Neuron (in vitro differentiated cells): ENCODE results near the gene STK32C.
"Not testable (repeated sequence)": the region's sequence is repeated elsewhere in the genome, so short reads cannot be mapped to it uniquely, and the experiment has no call there.

Experiments
- H2AFZ ChIP-seq: one replicate; pipeline ENCODE4 v1.6.1; 2013; ENCODE audit warnings: low read depth, mild to moderate bottlenecking, inconsistent platforms, low read length, moderate library complexity
- H3K27me3 ChIP-seq: one replicate; pipeline ENCODE4 v1.6.1; 2013; ENCODE audit warnings: low read length; ENCODE audit not compliant: insufficient read depth
- H3K36me3 ChIP-seq: one replicate; pipeline ENCODE4 v1.6.1; 2013; ENCODE audit warnings: low read length; ENCODE audit not compliant: insufficient read depth
- H3K4me1 ChIP-seq: one replicate; pipeline ENCODE4 v1.6.1; 2013; ENCODE audit warnings: low read length; ENCODE audit not compliant: insufficient read depth
- H3K4me3 ChIP-seq: 2 replicates; pipeline ENCODE4 v1.5.1; 2013; ENCODE audit warnings: mild to moderate bottlenecking, low read length, moderate library complexity
- H3K9me3 ChIP-seq: one replicate; pipeline ENCODE4 v1.6.1; 2013; ENCODE audit warnings: low read length

STK32C gene

GRCh38 chr10:132307823-132308586 is at the start of gene STK32C:
TSS of gene STK32C (minus strand) at chr10:132307950. CDS start at chr10:132307833, 117 bp downstream.
- H3K27me3 ChIP-seq = no peaks in the 10 kb centered on the region
- peak within 1 kb of the TSS; percentile 68 for H2AFZ ChIP-seq
- no peaks in the 10 kb centered on the region for H3K36me3 ChIP-seq
- H3K4me1 ChIP-seq = peaks cover 17% of the 10 kb centered on the region
- peaks cover 3% of the 10 kb centered on the region for H3K9me3 ChIP-seq
- H3K4me3 ChIP-seq = peak within 1 kb of the TSS; percentile 79

GRCh38 chr10:132356621-132357195 is 49.0 kb upstream of the STK32C start:
- no peak overlapping the region for H2AFZ ChIP-seq
- no peaks in the 10 kb centered on the region for H3K4me1 ChIP-seq
- H3K4me3 ChIP-seq = no peak overlapping the region
- peaks cover 2% of the 10 kb centered on the region for H3K36me3 ChIP-seq
- H3K9me3 ChIP-seq = no peaks in the 10 kb centered on the region
- no peaks in the 10 kb centered on the region for H3K27me3 ChIP-seq

- Histone ChIP-seq H3K4me3 (no peak overlapping the region), H3K4me1 (no peaks in the 10 kb centered on the region), H3K9me3 (no peaks in the 10 kb centered on the region), H2AFZ (no peak overlapping the region), H3K36me3 (no peaks in the 10 kb centered on the region), H3K27me3 (no peaks in the 10 kb centered on the region)
Observed at GRCh38 chr10:132355754-132356153, 48.0 kb upstream of the STK32C start.

GRCh38 chr10:132355297-132355696 is 47.5 kb upstream of the STK32C start:
- Histone ChIP-seq H3K27me3 (no peaks in the 10 kb centered on the region), H3K36me3 (no peaks in the 10 kb centered on the region), H3K4me1 (no peaks in the 10 kb centered on the region), H3K9me3 (no peaks in the 10 kb centered on the region), H3K4me3 (no peak overlapping the region), H2AFZ (no peak overlapping the region)

GRCh38 chr10:132354356-132355094 is 46.8 kb upstream of the STK32C start:
- Histone ChIP-seq H2AFZ (no peak overlapping the region), H3K36me3 (no peaks in the 10 kb centered on the region), H3K4me3 (no peak overlapping the region), H3K9me3 (no peaks in the 10 kb centered on the region), H3K4me1 (no peaks in the 10 kb centered on the region), H3K27me3 (no peaks in the 10 kb centered on the region)

GRCh38 chr10:132353456-132354355 is 46.0 kb upstream of the STK32C start:
- Histone ChIP-seq H3K27me3 (no peaks in the 10 kb centered on the region), H3K4me1 (no peaks in the 10 kb centered on the region), H3K9me3 (no peaks in the 10 kb centered on the region), H3K36me3 (peaks cover 7% of the 10 kb centered on the region), H3K4me3 (no peak overlapping the region), H2AFZ (no peak overlapping the region)

GRCh38 chr10:132352462-132353308 is 44.9 kb upstream of the STK32C start:
- H3K9me3 ChIP-seq, H3K4me1 ChIP-seq, H2AFZ ChIP-seq, H3K4me3 ChIP-seq, H3K27me3 ChIP-seq: not testable (repeated sequence)
- peaks cover 14% of the 10 kb centered on the region for H3K36me3 ChIP-seq

- Histone ChIP-seq H3K27me3 (no peaks in the 10 kb centered on the region), H3K9me3 (no peaks in the 10 kb centered on the region), H3K4me3 (no peak overlapping the region), H2AFZ (no peak overlapping the region), H3K4me1 (no peaks in the 10 kb centered on the region), H3K36me3 (peaks cover 14% of the 10 kb centered on the region)
Observed at GRCh38 chr10:132351611-132352010, 43.9 kb upstream of the STK32C start.

GRCh38 chr10:132350946-132351345 is 43.2 kb upstream of the STK32C start:
- Histone ChIP-seq H3K4me3 (no peak overlapping the region), H3K27me3 (no peaks in the 10 kb centered on the region), H3K4me1 (no peaks in the 10 kb centered on the region), H3K36me3 (peaks cover 14% of the 10 kb centered on the region), H2AFZ (no peak overlapping the region), H3K9me3 (no peaks in the 10 kb centered on the region)

GRCh38 chr10:132350391-132350790 is 42.6 kb upstream of the STK32C start:
- Histone ChIP-seq H3K9me3 (no peaks in the 10 kb centered on the region), H3K4me1 (no peaks in the 10 kb centered on the region), H3K27me3 (no peaks in the 10 kb centered on the region), H3K36me3 (peaks cover 20% of the 10 kb centered on the region), H3K4me3 (no peak overlapping the region), H2AFZ (no peak overlapping the region)

- H2AFZ ChIP-seq = no peak overlapping the region
- H3K27me3 ChIP-seq = no peaks in the 10 kb centered on the region
- no peaks in the 10 kb centered on the region for H3K9me3 ChIP-seq
- no peaks in the 10 kb centered on the region for H3K4me1 ChIP-seq
- peaks cover 26% of the 10 kb centered on the region for H3K36me3 ChIP-seq
- no peak overlapping the region for H3K4me3 ChIP-seq
Observed at GRCh38 chr10:132349766-132350165, 42.0 kb upstream of the STK32C start.

GRCh38 chr10:132347931-132348267 is 40.1 kb upstream of the STK32C start:
- H2AFZ ChIP-seq = no peak overlapping the region
- peaks cover 38% of the 10 kb centered on the region for H3K36me3 ChIP-seq

More at GRCh38 chr10:132347931-132348267, 40.1 kb upstream of the STK32C start:
- Histone ChIP-seq H3K4me1 (no peaks in the 10 kb centered on the region), H3K27me3 (no peaks in the 10 kb centered on the region), H3K9me3 (no peaks in the 10 kb centered on the region), H3K4me3 (no peak overlapping the region)
